HFF-Myc (cell line): ENCODE data around the gene RFNG.
A peak's percentile ranks its signal among the peaks of the same experiment; 100 is the strongest.

Experiments
- DNase-seq: peaks from one replicate; pipeline ENCODE4 v3.0.0-alpha.2; 2011; ENCODE audit warnings: low read depth; ENCODE audit errors: extremely low read depth
- H3K4me3 ChIP-seq: replicated peaks from 2 replicates; pipeline ENCODE4 v1.5.1; 2011; ENCODE audit warnings: low read depth, mild to moderate bottlenecking, control low read depth, low read length
- TF ChIP-seq, protein P1 (sequence below): IDR thresholded peaks from 2 replicates; pipeline ENCODE4 v1.5.1; 2012; ENCODE audit warnings: mild to moderate bottlenecking, low read depth, low read length, control low read depth; ENCODE audit errors: missing control alignments

The RFNG gene

DNA sequence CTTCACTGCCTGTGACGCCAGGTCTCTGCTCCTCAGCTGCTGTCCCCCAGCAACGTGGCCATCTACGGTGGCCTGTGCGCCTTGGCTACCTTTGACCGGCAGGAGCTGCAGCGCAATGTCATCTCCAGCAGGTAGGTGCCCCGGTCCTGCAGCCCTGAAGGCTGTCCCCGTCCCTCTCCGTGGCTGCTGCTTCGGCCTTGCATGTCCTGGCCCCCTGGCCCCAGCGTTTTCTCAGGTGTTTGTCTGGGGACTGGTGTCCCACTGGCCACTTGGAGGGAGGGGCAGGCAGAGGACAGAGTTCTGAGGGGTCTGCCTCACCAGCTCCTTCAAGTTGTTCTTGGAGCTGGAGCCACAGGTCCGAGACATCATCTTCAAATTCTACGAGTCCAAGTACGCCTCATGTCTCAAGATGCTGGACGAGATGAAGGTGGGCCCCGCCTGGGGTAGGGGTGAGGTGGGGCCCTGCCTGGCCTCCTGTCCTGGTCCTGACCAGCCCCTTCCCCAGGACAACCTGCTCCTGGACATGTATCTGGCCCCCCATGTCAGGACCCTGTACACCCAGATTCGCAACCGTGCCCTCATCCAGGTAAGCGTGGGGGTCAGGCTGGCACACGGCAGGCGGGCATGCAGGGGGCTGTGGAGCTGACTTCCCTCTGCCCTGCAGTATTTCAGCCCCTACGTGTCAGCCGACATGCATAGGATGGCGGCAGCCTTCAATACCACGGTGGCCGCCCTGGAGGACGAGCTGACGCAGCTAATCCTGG lies 4.5 kb upstream of the RFNG start:
- DNase-seq, result no peak
- TF ChIP-seq, protein P1, sequence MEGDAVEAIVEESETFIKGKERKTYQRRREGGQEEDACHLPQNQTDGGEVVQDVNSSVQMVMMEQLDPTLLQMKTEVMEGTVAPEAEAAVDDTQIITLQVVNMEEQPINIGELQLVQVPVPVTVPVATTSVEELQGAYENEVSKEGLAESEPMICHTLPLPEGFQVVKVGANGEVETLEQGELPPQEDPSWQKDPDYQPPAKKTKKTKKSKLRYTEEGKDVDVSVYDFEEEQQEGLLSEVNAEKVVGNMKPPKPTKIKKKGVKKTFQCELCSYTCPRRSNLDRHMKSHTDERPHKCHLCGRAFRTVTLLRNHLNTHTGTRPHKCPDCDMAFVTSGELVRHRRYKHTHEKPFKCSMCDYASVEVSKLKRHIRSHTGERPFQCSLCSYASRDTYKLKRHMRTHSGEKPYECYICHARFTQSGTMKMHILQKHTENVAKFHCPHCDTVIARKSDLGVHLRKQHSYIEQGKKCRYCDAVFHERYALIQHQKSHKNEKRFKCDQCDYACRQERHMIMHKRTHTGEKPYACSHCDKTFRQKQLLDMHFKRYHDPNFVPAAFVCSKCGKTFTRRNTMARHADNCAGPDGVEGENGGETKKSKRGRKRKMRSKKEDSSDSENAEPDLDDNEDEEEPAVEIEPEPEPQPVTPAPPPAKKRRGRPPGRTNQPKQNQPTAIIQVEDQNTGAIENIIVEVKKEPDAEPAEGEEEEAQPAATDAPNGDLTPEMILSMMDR, result no peak
- no peak overlapping the region for H3K4me3 ChIP-seq

DNA sequence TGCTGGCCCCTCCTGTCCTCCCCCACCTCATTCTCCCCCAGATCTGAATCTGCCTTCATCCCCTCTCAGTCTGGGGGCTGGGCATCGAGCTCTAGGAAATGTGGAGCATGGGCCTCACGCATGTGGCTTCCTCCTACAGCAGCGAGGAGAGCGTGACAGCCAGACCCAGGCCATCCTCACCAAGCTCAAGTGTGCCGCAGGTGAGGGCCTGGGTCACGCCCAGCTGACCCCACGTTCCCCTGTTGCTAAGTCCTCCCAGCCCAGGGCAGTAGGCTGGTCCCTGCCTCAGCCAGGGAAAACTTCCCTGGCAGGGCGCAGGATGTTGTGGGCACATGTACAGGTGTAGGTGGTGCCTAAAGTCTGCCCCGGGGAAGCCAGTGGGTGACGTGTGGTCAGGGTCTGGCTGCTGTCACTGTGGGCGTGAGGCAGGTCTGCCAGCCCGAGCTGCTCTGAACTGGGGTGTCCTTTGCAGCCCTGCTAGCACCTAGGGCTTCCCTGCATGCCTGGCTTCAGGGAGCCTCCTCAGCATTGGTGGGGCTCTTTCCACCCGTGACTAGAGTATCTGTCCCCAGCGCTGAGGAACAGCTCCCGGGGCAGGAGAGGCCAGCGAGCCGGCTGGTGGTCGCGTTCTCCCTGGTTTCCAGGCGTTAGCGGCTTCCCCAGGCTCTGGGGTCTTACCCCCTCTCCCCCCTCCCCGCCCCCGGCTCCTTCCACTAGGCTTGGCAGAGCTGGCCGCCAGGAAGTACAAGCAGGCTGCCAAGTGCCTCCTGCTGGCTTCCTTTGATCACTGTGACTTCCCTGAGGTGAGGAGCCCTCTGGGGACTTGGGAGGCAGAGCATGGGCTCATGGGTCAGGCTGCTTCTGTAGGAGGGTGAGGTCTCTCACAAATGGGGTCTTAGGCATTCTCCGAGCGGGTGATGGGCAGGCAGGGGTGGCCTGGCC lies 3.7 kb upstream of the RFNG start:
- no peak overlapping the region for H3K4me3 ChIP-seq
- TF ChIP-seq, protein P1, result no peak
- DNase-seq, result no peak

DNA sequence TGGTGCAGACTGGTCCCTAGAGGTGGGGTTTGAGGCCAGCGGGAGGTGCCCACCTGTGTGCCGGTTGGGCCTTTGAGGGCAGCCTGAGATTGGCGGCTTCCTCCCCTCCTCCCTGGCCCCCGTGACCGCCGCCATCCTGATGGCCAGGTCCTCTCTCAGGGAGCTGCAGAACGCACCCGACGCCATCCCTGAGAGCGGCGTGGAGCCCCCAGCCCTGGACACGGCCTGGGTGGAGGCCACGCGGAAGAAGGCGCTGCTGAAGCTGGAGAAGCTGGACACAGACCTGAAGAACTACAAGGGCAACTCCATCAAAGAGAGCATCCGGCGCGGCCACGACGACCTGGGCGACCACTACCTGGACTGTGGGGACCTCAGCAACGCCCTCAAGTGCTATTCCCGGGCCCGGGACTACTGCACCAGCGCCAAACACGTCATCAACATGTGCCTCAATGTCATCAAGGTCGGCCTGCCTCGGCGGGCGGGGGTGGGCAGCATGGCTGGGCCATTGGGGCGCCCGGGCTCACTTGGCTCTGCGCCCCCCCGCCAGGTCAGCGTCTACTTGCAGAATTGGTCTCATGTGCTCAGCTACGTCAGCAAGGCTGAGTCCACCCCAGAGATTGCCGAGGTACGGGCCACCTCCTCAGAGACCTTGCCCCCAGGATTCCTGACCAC lies 2.9 kb upstream of the RFNG start:
- H3K4me3 ChIP-seq, result no peak overlapping the region
- DNase-seq, result no peak
- TF ChIP-seq, protein P1, result no peak

DNA sequence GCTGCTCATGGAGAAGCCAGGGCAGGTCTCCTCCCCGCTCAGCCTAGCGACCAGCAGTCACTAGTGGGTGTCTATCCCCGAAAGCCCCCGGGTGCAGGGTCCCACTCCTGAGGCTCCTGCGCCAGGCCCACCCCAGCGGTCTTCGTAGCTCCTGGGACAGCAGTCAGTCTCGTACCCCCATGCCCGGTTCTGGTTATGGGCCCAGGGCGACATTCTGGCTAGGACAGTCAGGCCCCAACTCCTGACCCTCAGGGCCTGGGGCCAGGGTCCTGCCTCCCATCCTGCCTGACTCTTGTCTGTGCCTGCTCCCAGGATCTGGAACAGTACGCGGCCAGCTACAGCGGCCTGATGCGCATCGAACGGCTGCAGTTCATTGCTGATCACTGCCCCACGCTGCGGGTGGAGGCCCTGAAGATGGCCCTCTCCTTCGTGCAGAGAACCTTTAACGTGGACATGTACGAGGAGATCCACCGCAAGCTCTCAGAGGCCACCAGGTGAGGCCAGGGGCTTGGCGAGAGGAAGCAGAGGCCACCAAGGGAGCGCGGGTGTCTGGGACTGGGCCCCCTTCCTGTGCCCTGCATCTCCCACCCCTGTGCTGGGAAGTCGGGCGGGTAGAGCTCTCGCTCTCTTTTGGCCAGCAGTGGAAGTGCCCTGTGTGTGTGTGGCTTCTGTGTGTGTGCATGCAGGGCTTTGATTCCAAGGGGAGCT lies 2.1 kb upstream of the RFNG start:
- peak overlapping the region; percentile 87 for H3K4me3 ChIP-seq

DNA sequence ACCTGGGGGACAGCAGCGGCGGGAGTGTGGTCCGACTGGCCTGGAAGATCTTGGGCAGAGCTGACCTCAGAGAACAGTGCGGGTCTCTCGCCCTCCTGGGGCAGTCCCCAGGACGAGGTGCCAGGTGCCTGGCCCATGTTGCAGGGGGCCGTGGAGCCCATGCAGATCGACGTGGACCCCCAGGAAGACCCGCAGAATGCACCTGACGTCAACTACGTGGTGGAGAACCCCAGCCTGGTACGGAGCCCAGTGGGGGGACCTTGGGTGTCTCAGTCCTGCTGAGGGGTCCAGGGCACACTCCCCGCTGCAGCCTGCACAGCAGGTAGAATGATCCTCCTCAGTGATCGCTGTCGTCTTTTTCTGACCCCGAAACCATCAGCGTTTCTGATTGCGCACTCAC lies 1.5 kb upstream of the RFNG start:
- TF ChIP-seq, protein P1, result no peak
- no peak for DNase-seq
- peak overlapping the region; percentile 87 for H3K4me3 ChIP-seq

More for the DNA sequence above, 2.1 kb upstream of the RFNG start:
- DNase-seq, result no peak
- TF ChIP-seq, protein P1, result no peak

DNA sequence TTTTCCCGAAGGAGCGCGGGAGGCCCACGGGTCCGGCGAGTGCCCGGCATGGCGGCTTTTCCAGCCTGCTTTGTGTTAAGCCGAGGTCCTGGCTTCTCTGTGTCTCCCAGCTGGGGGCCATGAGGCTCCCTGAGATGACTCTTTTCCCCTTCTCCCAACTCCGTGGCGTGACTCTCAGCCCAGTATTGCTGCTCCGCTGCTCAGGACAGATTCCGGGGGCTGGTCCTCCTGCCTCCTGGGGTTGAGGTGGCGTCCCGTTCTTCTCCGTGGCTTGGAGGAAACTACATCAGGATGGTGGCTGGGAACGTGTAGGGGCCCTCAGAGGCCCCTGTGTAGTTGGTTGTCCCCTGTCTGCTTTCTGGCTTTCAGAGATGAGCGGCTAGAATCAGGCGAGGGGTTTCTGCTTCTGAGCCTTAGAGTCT lies 1.0 kb upstream of the RFNG start:
- TF ChIP-seq, protein P1, result no peak
- peak overlapping the region; percentile 87 for H3K4me3 ChIP-seq
- DNase-seq, result no peak
